CD1c-positive myeloid dendritic cell (primary cell): Measurements from ENCODE around the gene PGC.

ENCODE experiments used
- DNase-seq: peaks from one replicate; pipeline ENCODE4 v3.0.0-alpha.2; 2016; ENCODE audit errors: extremely low spot score

The PGC gene

DNA sequence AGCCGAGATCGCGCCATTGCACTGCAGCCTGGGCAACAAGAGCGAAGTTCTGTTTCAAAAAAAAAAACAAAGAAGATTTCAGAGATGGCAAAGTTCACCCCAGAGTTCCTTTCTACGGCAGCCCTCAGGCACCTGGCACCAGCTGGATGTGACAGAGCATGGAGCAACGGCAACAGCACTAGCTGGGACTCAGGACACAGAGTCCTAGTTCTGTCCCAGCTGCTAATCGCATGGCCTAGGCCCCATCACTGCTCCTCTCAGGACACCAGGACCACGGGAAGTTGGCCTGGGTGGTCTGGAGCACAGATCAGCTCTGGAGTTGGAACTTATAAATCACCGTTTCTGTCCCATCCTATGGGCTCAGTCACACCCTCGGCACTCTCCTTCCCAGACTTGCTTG, 1.1 kb downstream of the PGC start:
- DNase-seq = no peak

DNA sequence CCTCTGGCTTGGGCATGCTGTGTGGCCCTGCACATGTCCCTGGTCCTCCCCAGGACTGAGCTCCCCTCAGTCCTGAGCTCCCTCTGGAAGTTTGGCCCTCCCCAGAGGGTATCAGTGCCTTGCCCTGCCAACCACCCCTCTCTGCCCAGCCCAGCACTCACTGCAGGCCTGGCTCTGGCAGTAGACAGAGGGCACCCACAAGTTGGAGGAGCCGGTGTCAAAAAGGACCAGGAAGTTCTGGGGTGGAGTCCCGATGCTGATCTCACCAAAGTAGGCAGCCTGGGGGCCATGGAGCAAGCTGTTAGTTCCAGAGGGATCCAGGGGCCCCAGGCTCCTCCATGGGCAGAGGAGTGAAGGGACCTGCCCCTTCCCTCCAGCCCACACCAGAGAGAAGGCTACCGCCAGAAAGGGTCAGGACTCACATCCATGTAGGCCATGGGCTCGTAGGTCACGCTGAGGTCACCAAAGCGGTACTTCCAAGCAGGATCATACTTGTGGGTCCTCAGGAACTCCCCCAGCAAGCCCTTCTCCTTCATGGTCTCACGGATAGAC, 2.9 kb downstream of the PGC start:
- no peak for DNase-seq

DNA sequence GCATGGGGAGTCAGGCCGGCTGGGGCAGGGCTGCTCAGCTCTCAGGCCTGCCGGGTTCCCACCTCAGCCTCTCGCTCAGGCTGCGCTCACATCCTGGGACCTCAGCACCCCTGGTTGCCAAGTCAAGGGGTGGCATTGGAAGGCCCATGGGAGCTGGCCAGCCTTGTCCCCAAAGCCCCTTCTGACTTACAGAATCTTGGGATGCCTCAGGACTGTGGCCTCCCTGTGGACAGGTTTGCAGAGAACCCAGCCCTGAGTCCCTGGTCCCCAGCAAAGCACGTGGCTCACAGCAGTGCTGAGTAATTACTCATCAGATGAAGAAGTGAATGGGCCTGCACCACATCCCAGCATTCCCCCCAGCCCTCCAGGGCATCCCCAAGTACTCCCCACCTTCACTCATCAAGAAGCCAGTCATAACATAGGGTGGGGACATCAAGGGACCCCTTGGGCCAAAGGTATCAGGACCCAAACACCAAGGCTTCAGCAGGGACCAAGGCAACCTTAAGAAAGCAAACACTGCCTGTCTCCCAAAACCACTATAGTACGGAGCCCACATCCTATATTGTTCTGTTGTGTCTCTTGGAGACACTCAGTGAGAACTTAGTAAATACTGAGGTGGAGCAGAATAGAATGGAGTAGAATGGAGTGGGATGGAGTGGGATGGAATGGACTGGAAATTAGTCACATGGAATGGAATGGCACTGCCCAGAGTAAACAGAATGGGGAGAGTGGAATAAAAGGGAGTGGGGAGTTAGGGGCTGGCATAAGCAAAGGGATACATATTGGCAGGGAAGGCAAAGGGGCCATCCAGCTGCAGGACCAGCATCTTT, 3.6 kb downstream of the PGC start:
- no peak for DNase-seq

DNA sequence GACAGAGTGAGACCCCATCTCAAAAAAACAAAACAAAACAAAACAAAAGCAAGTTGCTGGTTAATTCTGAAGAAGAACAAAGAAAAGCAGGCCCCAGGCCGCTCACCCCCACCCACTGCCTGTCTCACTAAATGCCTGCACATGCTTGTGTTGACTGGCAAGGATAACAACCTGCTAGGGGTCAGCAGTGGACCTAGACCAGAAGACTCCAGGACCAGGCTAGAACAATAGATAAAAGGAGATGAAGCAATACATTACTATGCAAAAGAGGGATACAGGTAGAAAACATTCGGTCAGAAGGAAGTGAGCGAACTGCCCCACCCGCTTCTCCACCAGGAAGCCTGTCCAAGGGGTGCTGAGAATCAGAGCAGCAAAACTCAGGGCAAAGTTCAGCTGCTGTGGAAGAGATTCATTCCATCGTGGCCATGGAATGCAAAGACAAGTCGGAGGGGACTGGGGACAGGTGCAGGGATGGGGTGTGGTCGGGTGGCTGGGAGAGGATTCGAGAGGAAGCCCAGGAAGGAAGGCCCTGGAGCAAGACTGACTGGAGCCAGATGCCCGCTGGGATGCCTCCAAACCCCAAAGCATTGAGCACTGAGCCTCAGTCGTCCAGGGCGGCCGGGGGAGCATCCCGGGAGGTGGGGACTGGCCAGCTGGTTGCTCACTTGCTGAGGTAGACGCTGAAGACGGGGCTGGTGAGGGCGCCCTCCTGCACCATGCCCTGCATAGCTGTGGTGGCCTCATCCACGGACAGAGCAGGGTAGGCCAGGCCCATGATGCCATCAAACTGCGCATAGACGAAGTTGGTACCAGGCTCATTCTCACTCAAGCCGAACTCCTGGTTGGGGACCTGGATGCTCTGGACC, 5.3 kb downstream of the PGC start:
- DNase-seq = no peak

DNA sequence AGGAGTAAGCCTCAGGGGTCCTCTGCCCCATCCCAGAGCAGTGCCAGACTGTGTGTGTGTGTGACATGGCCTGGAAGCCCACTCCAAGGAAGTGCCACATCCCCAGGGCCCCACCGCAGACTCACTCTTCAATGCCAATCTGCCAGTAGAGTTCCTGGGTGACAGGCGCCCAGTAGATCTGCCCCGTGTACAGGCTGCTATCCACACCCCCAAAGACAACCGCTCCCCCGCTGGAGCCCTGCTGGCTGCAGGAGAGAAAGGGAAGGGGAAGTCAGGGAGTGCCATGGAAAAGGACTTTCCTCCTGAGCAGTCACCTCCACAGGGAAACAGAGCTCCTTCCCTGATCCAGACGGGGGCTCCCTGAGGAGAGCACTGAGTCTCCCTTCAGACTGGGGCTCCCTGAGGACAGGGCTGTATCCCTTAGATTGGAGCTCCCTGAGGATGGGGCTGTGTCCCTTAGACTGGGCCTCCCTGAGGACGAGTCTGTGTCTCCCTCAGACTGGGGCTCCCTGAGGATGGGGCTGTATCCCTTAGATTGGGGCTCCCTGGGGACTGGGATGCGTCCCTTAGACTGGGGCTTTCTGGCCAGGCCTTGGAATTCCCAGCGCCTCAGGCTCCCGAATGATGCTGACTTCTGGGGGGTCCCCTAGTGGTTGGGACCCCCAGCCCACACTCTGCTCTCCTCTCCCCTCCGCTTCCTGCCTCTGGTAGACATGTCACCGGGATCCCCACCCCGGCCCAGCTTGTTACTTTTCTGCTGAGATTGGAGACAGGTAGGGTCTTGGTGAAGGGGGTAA, 6.6 kb downstream of the PGC start:
- DNase-seq = no peak

DNA sequence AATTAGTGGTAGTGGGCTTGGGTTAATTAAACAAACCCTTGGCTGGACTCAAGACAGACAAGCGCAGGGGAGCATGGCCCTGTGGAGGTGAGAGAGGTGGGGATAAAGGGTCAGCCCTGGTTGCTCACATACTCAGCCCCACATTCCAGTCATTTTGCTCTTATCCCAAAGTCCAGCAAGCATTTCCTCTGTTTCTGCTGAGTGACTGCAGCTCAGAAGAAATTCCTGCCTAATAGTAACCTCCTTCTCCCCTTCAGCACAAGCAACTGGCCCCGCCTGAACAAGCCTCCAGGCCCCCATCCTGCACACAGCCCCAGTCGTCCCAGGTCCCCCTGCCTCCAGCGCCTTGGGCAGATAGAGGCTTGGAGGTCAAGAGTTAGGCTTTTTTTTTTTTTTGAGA, 8.2 kb downstream of the PGC start:
- no peak for DNase-seq

DNA sequence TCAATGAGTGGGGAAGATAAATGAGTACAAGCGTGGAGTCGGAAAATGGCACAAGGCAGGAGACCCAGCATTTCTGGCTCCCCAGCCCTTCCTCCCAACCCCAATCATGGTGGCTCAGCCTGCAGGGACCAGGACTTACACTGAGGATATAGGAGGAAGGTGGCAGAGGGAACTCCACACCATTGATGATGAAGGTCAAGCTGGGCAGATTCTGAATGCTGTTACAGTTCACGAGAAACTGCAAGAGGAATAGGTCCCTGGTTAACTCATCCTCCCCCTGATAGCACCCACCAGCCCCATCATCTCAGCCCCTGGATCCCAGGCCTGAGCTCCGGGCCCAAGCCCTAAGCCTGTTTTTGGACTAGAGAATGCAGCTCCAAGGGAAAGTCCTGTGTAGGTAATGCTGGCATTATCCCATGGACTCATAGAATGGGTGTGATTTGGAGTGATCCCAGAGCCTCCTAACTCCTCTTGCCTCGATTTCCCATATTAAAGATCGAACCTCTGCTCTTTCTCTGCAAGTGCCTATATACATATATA, 9.5 kb downstream of the PGC start:
- DNase-seq = no peak

DNA sequence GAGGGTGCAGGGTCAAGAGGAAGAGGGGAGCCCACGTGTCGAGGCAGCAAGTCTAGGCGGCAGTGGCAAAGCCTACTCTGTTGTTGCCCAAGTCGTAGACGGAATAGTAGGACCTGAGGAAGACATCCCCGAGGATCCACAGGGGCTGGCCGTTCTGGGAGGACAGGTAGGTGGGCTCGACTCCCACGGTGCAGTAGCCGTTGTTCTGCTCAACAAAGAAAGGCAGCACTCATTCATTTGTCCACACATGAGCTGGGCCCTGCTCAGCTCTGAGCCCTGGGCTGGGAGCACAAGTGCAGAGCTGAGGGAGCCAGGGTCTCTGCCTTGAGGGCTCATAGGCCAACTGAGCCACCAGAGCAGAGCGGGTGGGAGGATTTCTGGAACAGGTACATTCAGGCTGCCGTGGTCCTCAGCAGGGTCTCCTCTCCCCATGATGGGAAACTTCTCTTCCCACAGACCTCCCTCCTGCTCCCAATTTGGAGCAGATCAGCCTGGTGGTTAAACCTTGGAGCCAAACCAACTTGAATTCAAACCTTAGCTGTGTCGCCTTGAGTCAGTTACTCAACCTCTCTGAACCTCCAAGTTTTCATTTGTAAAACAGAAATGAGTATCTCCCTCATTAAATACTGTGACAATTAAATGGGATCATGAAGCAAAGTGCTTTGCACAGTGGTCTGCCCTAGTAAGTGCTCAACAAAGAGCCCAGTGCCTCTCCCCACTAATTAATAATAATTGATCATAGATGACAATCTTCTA, 10.2 kb downstream of the PGC start:
- no peak for DNase-seq

DNA sequence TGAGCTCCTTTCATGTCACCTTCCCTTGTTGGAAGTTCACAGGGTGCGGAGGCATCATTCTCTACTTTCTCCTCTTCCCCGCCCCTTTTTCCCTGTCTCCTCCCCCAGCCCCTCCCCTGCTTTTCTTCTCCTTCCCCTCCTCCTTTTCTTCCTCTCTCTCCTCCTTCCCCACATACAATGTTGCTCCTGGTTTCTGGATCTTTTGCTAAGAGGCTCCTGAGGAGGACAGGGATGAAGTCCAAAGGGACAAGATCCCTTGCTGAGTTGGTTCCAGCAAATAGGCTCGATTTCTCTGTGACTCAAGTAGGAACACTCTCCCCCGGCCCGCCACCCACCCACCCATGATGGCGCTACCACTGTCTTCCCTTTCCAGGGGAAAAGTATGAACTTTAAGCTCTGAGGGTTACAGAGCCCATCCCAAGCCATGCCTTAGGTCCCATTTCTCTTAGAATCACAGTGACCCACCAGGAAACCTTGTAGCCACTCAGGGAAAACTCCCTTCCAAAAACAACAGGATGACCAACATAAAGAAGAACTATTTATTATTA, 10.9 kb downstream of the PGC start:
- no peak for DNase-seq

DNA sequence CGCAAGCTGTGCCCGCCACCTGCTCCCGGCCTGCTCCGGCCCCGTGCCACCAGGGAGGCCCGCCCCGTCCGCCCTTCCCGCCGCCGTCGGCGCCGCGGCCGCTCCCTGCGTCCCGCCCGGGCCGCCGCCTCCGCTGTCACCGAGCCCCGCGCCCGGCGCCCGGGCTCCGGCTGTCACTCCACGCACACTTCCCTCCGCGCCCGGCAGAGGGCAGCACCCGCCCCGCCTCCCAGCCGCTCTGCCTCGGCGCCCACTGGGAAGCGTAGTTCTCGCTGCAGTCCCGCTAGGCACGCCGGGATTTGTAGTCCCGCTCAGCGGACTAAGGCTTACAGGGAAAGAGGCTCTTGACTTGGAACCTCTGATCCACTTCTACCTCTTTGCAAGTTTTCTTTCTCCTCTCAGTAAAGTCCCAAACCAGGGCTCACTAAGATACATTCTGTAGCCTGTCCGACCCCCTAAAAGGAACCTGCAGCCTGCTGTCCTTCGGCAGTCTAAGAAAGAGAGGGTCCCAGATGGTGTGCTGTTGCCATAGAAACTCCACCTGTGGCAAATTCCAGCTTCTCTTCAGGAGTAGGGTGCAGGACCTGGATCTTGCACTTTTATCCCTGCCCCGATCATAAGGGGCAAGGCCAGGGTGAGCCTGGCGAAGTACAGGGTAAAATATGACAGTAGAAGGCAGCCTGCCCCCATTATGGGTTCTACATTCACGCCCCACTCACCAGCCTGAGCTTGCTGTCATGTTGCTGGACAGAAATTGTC, 11.6 kb downstream of the PGC start, which contains the start of gene TFEB:
Gene TFEB, minus strand, starts transcription at position 182 of the 759 bp plus-strand sequence. CDS start 44,395 bp downstream, outside the sequence.
- DNase-seq = peak; percentile 97

DNA sequence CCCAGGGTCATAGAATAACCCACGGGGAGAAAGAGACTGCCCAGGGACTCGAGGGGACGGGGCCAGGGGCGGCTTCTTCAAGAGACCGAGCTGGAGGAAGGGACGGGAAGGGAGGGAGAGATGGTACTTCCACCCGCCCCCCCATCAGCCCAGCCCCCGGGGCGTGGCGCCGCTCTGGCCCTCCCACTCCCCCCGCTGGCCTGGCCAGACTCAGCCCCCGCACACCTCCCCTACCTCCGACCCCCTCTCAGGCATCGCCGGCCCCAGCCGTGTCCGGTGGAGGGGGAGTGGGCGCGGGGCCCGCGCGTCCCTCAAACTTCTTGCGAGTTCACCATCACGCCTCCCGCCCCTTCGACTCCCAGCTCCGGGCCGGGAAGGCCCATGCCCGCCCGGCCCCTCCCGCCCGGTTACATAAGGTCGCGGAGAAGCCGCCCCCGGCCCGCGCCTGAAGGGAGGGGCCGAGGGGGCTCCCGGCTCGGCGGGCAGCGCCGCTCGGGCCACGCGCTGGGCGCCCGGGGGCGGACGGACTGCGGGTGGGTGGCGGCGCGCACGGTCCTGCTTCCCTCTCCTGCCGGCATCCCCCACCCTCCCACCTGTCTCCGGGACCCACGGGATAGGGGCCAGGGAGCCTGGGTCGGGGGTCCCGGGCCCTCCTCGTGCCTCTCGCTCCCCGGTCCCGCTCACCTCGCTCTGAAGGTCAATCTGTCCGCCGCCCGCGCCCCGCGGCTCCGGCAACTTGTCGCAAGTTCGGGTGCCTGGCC, 12.4 kb downstream of the PGC start:
- DNase-seq = peak; percentile 77

DNA sequence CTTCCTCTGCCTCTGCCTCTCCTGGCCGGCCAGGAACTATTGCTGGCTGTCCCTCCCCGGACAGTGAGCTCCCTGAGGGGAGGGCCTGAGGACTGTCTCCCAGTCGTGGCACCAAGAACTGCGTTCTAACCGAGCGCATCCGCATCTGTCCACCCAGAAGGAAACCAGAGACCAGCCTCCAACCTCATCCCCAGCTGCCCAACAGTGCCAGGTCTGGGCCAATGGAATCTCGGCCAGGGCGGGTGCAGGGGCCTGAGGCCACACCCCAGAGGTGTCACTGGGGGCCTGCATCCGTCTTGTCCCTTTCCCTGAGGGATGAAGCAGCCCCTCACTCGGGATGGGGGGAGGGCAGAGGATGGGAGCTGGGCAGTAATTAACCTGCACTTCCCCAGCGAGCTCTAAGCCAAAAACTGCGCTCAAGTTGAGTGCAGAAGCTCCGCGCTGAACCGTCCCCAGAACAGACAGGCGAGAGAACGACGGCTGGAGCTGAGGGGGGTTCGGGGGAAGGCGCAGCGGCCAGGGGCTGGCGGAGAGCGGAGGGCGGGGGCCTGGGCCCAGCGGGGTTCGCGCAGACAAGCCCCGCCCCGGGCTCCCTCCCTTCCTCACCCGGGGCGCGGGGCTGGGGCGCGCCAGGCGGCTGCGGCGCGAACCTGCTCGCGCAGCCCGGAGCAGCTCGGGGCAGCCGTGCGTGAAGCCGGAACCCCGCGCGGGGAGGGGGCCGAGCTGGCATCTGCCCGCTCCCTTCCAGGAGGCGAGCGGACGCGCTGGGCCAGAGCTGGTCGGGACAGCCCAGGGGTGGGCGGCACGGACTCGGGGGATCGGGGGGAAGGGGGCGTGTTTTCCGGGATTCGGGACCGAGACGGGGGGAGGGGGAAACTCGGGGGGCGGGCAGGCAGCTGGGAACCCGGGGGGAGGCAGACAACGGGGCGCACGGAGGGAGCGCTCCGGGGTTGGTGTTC, 13.2 kb downstream of the PGC start:
- DNase-seq = peak; percentile 80

DNA sequence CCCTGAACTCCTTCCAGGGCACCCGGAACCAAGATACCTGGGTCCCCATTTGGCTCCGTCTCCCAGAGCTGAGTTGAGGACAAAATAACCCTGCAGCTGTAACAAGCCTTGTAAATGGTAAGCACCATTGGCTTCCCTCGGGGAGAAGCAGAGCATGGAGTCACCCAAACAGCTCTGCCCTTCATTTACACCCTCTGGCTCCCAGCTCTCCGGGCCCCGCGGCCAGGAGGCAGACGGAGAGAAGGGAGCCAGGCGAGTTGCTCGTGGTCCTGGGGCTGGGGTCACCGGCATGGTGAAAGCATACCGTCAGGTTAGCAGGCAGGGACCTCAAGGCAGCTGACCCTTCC, 13.9 kb downstream of the PGC start:
- no peak for DNase-seq

DNA sequence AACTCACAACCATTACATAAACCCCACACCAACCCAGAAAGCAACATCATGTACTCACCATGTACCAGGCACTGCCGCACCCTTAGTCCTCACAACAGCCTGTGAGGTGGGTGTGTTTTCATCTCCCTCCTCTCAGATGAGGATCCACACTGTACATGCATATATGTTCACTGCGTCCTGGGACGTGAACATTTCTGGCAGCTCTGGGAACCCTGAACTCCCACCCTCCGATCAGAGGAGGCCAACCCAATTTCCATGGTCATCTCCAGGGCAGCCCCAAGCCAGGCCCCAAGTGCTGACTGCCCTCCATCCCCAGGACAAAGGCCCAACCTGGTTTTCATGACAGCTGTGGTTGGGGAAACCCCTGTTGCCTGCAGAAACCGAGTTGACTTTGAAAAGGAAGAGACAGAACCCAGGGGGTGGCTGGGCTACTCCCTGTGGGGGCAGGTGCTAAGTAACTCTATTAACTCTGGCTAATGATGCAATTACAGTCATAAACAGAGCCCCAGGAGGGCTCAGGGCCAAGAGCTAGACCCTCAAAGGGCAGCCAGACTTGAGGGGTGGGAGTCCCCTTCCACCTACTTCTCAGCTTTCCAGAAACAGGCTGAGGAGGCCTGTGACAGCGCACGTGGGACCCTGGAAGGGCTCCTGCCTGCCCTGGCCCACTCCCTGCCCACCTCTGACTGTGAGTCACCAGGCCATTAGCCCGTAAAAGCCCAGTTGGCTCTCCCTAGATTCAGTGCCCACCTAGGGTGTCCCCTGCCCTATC, 14.4 kb downstream of the PGC start:
- DNase-seq = peak; percentile 51

DNA sequence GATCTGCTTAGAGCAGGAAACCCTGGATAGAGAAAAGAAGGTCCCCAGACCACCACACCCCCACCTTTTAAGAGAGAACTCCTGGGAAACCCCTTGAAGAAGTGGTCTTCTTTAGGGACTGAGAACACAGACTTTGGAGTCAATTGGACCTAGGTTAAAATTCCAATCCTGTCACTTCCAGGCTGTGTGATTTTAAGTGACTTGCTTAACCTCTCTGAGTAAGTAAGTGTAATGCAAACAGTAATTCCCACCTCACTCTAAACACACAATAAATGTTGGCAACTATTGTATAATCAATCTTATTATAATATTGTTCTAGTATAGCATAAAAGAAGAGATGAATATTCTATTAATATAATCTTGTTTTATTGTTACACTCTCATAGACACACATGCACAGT, 15.0 kb downstream of the PGC start:
- DNase-seq = no peak

DNA sequence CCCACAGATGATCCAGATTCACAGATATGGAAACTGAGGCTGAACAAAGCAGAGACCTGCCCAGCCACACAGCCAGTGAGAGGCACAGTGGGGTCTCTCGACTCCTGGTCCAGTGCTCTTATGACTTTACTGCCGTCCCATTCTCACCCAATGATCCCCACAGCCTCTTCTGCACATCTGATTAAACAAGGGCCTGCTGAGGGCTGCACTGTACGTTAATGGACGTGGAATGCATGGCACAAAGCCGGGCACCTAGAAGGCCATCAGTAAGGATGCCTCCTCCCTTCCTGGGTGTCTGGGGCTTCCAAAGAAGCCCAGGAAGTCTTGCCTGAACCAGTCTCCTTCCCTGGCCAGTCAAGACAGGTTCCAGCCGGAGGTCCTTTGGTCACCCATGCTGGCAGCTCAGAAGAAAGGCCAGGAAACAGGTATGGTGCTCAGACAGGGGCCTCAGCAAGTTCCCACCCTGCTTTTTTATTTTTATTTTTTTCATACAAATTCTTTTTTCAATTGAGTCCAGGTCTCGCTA, 15.6 kb downstream of the PGC start:
- DNase-seq = no peak
